HepG2 (cell line): ENCODE data around the gene LONP1. TPM values are rescaled to one million over a fixed set of nuclear protein-coding genes. Genes with fewer than 3 reads are reported as not detected.
A peak's percentile ranks its signal among the peaks of the same experiment; 100 is the strongest.

Experiments
- FLYWCH1 ChIP-seq: sonication (generic); formaldehyde crosslinking; IDR thresholded peaks from 2 replicates; pipeline ENCODE4 v1.8.1; 2023; ENCODE audit warnings: mild to moderate bottlenecking, missing genetic modification reagents
- FOXA1 ChIP-seq, 2 experiments: fragments of 450-650 bp in 1 of 2; sonication (generic) in 1 of 2; formaldehyde crosslinking in 1 of 2; IDR thresholded peaks; 2 replicates each; pipeline versions ENCODE4 v1.4.0 to v1.6.1; 2016 to 2020; ENCODE audit warnings: missing genetic modification reagents in 1 of 2
- GATAD1 ChIP-seq: IDR thresholded peaks from 2 replicates; pipeline ENCODE4 v1.6.1; 2016; ENCODE audit warnings: missing genetic modification reagents, missing compliant biosample characterization
- HMGA1 ChIP-seq: sonication (generic); formaldehyde crosslinking; conservative IDR thresholded peaks from 2 replicates; pipeline ENCODE4 v1.4.0; 2020; ENCODE audit warnings: missing genetic modification reagents
- HOXD1 ChIP-seq: sonication (generic); formaldehyde crosslinking; IDR thresholded peaks from 2 replicates; pipeline ENCODE4 v1.5.0; 2020; ENCODE audit warnings: missing genetic modification reagents
- MAFF ChIP-seq: IDR thresholded peaks from 2 replicates; pipeline ENCODE4 v1.6.1; 2011; ENCODE audit warnings: low read depth, low read length, improper control_type of control experiment
- NBN ChIP-seq: fragments of 450-650 bp; conservative IDR thresholded peaks from 2 replicates; pipeline ENCODE4 v1.6.1; 2017
- NR3C1 ChIP-seq: sonication (generic); formaldehyde crosslinking; IDR thresholded peaks from 2 replicates; pipeline ENCODE4 v1.4.0; 2020; ENCODE audit warnings: missing genetic modification reagents
- POLR2A ChIP-seq, 2 experiments: IDR thresholded peaks; 2 replicates each; pipeline ENCODE4 v1.6.1; 2011; ENCODE audit warnings: low read depth in 2 of 2, low read length in 2 of 2, mild to moderate bottlenecking in 1 of 2, moderate library complexity in 1 of 2; ENCODE audit not compliant: insufficient read depth in 1 of 2
- SMARCC2 ChIP-seq: fragments of 450-650 bp; IDR thresholded peaks from 2 replicates; pipeline ENCODE4 v1.6.1; 2017; ENCODE audit warnings: antibody characterized with exemption, mild to moderate bottlenecking
- SMARCE1 ChIP-seq: fragments of 450-650 bp; IDR thresholded peaks from 2 replicates; pipeline ENCODE4 v1.6.1; 2017; ENCODE audit warnings: borderline replicate concordance
- SPEN ChIP-seq: sonication (generic); formaldehyde crosslinking; IDR thresholded peaks from 2 replicates; pipeline ENCODE4 v1.5.1; 2020; ENCODE audit warnings: low read depth, mild to moderate bottlenecking, missing genetic modification reagents
- TBX2 ChIP-seq: sonication (generic); formaldehyde crosslinking; IDR thresholded peaks from 2 replicates; pipeline ENCODE4 v1.5.0; 2020; ENCODE audit warnings: missing genetic modification reagents, mild to moderate bottlenecking, borderline replicate concordance
- WIZ ChIP-seq: sonication (generic); formaldehyde crosslinking; IDR thresholded peaks from 2 replicates; pipeline ENCODE4 v1.5.1; 2020; ENCODE audit warnings: mild to moderate bottlenecking, missing genetic modification reagents
- ZC3H4 ChIP-seq: sonication (generic); formaldehyde crosslinking; IDR thresholded peaks from 2 replicates; pipeline ENCODE4 v1.4.0; 2020; ENCODE audit warnings: missing genetic modification reagents, borderline replicate concordance
- ZKSCAN1 ChIP-seq: fragments of 150-350 bp; IDR thresholded peaks from 2 replicates; pipeline ENCODE4 v1.6.1; 2014; ENCODE audit warnings: low read length
- ZNF10 ChIP-seq: sonication (generic); formaldehyde crosslinking; IDR thresholded peaks from 2 replicates; pipeline ENCODE4 v1.4.0; 2020; ENCODE audit warnings: mild to moderate bottlenecking, low read depth, missing genetic modification reagents, borderline replicate concordance
- ZNF350 ChIP-seq: sonication (generic); formaldehyde crosslinking; IDR thresholded peaks from 2 replicates; pipeline ENCODE4 v1.4.0; 2020; ENCODE audit warnings: mild to moderate bottlenecking, low read depth, missing genetic modification reagents, borderline replicate concordance
- ZNF567 ChIP-seq: sonication (generic); formaldehyde crosslinking; IDR thresholded peaks from 2 replicates; pipeline ENCODE4 v1.8.1; 2023; ENCODE audit warnings: mild to moderate bottlenecking, missing genetic modification reagents, borderline replicate concordance
- ZNF598 ChIP-seq: sonication (generic); formaldehyde crosslinking; IDR thresholded peaks from 2 replicates; pipeline ENCODE4 v1.5.1; 2020; ENCODE audit warnings: mild to moderate bottlenecking, missing genetic modification reagents, borderline replicate concordance
- ZNF670 ChIP-seq: sonication (generic); formaldehyde crosslinking; IDR thresholded peaks from 2 replicates; pipeline ENCODE4 v1.8.0; 2022; ENCODE audit warnings: mild to moderate bottlenecking, missing genetic modification reagents, borderline replicate concordance
- ZNF678 ChIP-seq: sonication (generic); formaldehyde crosslinking; IDR thresholded peaks from 2 replicates; pipeline ENCODE4 v1.4.0; 2020; ENCODE audit warnings: mild to moderate bottlenecking, missing genetic modification reagents
- ZNF777 ChIP-seq: sonication (generic); formaldehyde crosslinking; IDR thresholded peaks from 2 replicates; pipeline ENCODE4 v1.4.0; 2020; ENCODE audit warnings: missing genetic modification reagents
- ZNF780A ChIP-seq: sonication (generic); formaldehyde crosslinking; IDR thresholded peaks from 2 replicates; pipeline ENCODE4 v1.8.0; 2022; ENCODE audit warnings: mild to moderate bottlenecking, missing genetic modification reagents, moderate library complexity
- ZNF83 ChIP-seq: sonication (generic); formaldehyde crosslinking; IDR thresholded peaks from 2 replicates; pipeline ENCODE4 v1.4.0; 2020; ENCODE audit warnings: missing genetic modification reagents, mild to moderate bottlenecking, borderline replicate concordance
- ZSCAN29 ChIP-seq: sonication (generic); formaldehyde crosslinking; conservative IDR thresholded peaks from 2 replicates; pipeline ENCODE4 v1.4.0; 2020; ENCODE audit warnings: mild to moderate bottlenecking, missing genetic modification reagents
- polyA plus RNA-seq, 8 experiments: library from polyadenylated mRNA; depleted of rRNA in 3 of 8; stranded (reverse) in 7 of 8; unstranded in 1 of 8; fragments of >200 nt; fragmentation: Illumina TruSeq in 4 of 8; extraction: Trizol in 4 of 8; gene quantifications; 2 replicates each; pipeline versions ENCODE4 v1.2.1 to v1.2.3, GENCODE V29; 2011 to 2016; ENCODE audit warnings: low read depth in 4 of 8, missing spikeins in 1 of 8, mixed read lengths in 1 of 8; ENCODE audit not compliant: insufficient read depth in 1 of 8
- total RNA-seq, 5 experiments: library from RNA; depleted of rRNA; stranded (reverse); fragments of >200 nt; fragmentation: Illumina TruSeq; extraction: Trizol; gene quantifications; 2 replicates each; pipeline ENCODE4 v1.2.3, GENCODE V29; 2016; ENCODE audit warnings: low read depth in 1 of 5
- TF ChIP-seq, protein P1 (sequence below): IDR thresholded peaks from 2 replicates; pipeline ENCODE4 v1.6.1; 2016
- TF ChIP-seq, protein P2 (sequence below): sonication (generic); formaldehyde crosslinking; IDR thresholded peaks from 2 replicates; pipeline ENCODE4 v1.5.0; 2020; ENCODE audit warnings: missing genetic modification reagents
- TF ChIP-seq, protein P3 (sequence below): sonication (generic); formaldehyde crosslinking; IDR thresholded peaks from 2 replicates; pipeline ENCODE4 v1.5.1; 2020; ENCODE audit warnings: mild to moderate bottlenecking, missing genetic modification reagents

Gene LONP1
- total and polyA plus RNA-seq, 2 of the 13 experiments (the other 11 are each of a cell fraction or from before 2014, with no cell fraction given), result 59.5 to 76.8 TPM

DNA sequence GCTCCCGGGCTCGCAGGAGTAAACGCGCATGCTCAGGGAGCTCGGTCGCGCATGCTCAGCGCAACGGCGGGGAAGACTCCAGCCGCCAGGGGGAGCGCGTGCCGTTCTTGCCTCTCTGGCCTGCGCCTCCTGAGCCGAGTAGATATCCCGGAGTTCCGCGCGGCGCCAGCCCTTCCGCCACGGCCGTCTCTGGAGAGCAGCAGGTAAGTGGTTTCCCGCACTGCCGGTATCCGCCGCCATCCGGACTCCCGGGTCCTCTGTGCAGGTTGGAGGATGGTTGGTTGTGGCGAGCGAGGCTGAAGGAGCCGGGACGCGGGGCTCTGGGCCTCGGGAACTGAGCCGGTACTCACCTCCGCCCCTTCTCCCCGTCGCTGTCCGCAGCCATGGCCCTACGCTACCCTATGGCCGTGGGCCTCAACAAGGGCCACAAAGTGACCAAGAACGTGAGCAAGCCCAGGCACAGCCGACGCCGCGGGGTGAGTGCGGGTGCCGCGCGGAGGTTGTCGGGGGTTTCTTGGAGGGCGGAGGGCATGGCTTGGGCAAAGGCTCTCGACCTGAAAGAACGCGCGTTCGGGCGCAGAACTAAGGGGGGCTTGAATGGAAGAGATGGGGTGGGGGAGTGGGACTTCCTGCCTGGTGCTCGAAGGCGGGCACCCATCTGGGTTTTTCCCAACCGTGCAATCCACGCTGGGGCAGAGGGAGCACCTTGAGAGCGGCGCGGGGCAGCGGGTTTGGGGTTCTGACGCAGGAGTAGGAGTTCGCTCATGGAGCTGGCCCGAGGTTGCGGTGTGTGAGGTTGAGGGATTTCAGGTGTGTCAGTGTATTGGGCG, 29.6 kb downstream of the LONP1 start, which contains the start of gene RPL36 (continued):
- peak; percentile 82 for TF ChIP-seq ZNF780A
- peak; percentile 99 for TF ChIP-seq SPEN (CRISPR knock-in tag)
- no peak for TF ChIP-seq ZNF567 (CRISPR knock-in tag)
- TF ChIP-seq NBN, result no peak
- TF ChIP-seq, protein P1, sequence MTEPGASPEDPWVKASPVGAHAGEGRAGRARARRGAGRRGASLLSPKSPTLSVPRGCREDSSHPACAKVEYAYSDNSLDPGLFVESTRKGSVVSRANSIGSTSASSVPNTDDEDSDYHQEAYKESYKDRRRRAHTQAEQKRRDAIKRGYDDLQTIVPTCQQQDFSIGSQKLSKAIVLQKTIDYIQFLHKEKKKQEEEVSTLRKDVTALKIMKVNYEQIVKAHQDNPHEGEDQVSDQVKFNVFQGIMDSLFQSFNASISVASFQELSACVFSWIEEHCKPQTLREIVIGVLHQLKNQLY (CRISPR knock-in tag), result no peak
- TF ChIP-seq GATAD1 (CRISPR knock-in tag), result peak; percentile 87
- no peak for TF ChIP-seq ZKSCAN1
- no peak for TF ChIP-seq WIZ (CRISPR knock-in tag)
- no peak; the same call in none of the 2 replicates for TF ChIP-seq ZNF777
- no peak for TF ChIP-seq SMARCE1
- TF ChIP-seq FLYWCH1 (CRISPR knock-in tag), result no peak
- TF ChIP-seq ZNF678 (CRISPR knock-in tag), result 0 out of 2 replicates have a peak, but pooled peaks have one; percentile 72
- TF ChIP-seq ZNF10 (CRISPR knock-in tag), result no peak
- no peak for TF ChIP-seq FOXA1 (IDR thresholded peaks at IDR 0.05)
- no peak for TF ChIP-seq FOXA1 (CRISPR knock-in tag; IDR thresholded peaks at IDR 0.05)
- TF ChIP-seq ZNF598, result 0 out of 2 replicates have a peak, but pooled peaks have one; percentile 45
- no peak; the same call in 1 of the 2 replicates for TF ChIP-seq ZNF83 (CRISPR knock-in tag)
- TF ChIP-seq ZNF670, result peak; percentile 98
- TF ChIP-seq HMGA1 (CRISPR knock-in tag), result no peak
- peak; percentile 99 for TF ChIP-seq POLR2A (IDR thresholded peaks at IDR 0.05; ENCODE audit: insufficient read depth in 1 of 2, low read depth in 2 of 2, low read length in 2 of 2)
- peak; percentile 94 for TF ChIP-seq ZNF350 (CRISPR knock-in tag)
- TF ChIP-seq MAFF, result no peak
- TF ChIP-seq HOXD1 (CRISPR knock-in tag), result 0 out of 2 replicates have a peak, but pooled peaks have one; percentile 79
- no peak for TF ChIP-seq ZC3H4
- no peak for TF ChIP-seq NR3C1 (CRISPR knock-in tag)
- TF ChIP-seq, protein P2, sequence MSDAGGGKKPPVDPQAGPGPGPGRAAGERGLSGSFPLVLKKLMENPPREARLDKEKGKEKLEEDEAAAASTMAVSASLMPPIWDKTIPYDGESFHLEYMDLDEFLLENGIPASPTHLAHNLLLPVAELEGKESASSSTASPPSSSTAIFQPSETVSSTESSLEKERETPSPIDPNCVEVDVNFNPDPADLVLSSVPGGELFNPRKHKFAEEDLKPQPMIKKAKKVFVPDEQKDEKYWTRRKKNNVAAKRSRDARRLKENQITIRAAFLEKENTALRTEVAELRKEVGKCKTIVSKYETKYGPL, result no peak
- peak; percentile 79; the same call in 1 of the 2 replicates for TF ChIP-seq ZSCAN29 (CRISPR knock-in tag)
- TF ChIP-seq SMARCC2, result no peak
- TF ChIP-seq TBX2 (CRISPR knock-in tag), result peak; percentile 88; the same call in 1 of the 2 replicates
- TF ChIP-seq, protein P3, sequence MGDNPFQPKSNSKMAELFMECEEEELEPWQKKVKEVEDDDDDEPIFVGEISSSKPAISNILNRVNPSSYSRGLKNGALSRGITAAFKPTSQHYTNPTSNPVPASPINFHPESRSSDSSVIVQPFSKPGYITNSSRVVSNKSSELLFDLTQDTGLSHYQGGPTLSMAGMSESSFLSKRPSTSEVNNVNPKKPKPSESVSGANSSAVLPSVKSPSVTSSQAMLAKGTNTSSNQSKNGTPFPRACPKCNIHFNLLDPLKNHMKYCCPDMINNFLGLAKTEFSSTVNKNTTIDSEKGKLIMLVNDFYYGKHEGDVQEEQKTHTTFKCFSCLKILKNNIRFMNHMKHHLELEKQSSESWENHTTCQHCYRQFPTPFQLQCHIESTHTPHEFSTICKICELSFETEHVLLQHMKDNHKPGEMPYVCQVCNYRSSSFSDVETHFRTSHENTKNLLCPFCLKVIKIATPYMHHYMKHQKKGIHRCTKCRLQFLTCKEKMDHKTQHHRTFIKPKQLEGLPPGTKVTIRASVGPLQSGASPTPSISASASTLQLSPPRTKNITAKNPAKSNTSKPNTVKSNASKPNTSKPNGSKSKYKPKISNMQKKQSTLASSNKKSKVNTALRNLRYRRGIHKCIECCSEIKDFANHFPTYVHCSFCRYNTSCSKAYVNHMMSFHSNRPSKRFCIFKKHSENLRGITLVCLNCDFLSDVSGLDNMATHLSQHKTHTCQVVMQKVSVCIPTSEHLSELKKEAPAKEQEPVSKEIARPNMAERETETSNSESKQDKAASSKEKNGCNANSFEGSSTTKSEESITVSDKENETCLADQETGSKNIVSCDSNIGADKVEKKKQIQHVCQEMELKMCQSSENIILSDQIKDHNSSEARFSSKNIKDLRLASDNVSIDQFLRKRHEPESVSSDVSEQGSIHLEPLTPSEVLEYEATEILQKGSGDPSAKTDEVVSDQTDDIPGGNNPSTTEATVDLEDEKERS (CRISPR knock-in tag), result no peak
